Gastrocnemius medialis (tissue), 4 donors: ENCODE results near the gene PRAMEF1.

ENCODE experiments used
- CTCF ChIP-seq, 5 experiments: fragments of 450-650 bp in 3 of 5; fragments of 200-600 bp in 2 of 5; sonication (generic) in 2 of 5; IDR thresholded peaks in 4 of 5; conservative IDR thresholded peaks in 1 of 5; 1 replicate in 4 of 5; 2 replicates in 1 of 5; pipeline ENCODE4 v1.5.1; 2016 to 2019; ENCODE audit warnings: antibody characterized with exemption in 5 of 5, mild to moderate bottlenecking in 3 of 5, moderate library complexity in 3 of 5
- POLR2A ChIP-seq, 2 donors: fragments of 450-650 bp; IDR thresholded peaks; one replicate each; pipeline ENCODE4 v1.6.1; 2017; ENCODE audit warnings: antibody characterized with exemption in 2 of 2, mild to moderate bottlenecking in 2 of 2, moderate library complexity in 2 of 2

DNA sequence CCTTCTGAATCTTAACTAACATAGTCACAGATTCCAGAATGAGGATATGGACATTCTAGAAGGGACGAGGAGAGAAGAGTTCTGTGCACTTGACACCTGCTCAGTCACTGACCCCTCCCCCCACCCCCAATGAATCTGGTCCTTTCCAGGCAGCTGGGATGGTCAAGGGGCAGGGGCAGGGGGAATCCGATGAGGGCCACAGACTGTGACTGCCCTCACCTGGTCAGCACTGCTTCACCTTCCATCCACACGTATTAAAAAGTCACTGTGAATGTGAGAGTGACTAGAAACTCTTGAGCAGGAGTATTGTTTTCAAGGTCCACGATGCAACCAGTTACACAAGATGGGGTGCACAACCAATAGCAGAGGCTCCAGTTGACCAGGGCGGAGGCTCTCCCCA is 27.2 kb upstream of the PRAMEF1 start:
- no peak for TF ChIP-seq CTCF (IDR thresholded peaks at IDR 0.05 in 4 of 5, conservative IDR thresholded peaks at IDR 0.05 in 1 of 5)
- TF ChIP-seq POLR2A (IDR thresholded peaks at IDR 0.05) = no peak
